ENCODE data around the gene MRPL40.

GRCh38 chr22:19478045-19478900, 45.9 kb downstream of the MRPL40 start:
- TF ChIP-seq POLR2A (IDR thresholded peaks at IDR 0.05; ENCODE audit: extremely low read depth, insufficient read length) (no peak), CTCF (IDR thresholded peaks at IDR 0.05; ENCODE audit: low read depth, low read length) (no peak)
